Measurements from ENCODE around the gene LRRC37A3. TPM values are rescaled to one million over a fixed set of nuclear protein-coding genes. Genes with fewer than 3 reads are reported as not detected.

LRRC37A3 gene
- total RNA-seq = 2.7 and 3.2 TPM in 2 replicates

DNA sequence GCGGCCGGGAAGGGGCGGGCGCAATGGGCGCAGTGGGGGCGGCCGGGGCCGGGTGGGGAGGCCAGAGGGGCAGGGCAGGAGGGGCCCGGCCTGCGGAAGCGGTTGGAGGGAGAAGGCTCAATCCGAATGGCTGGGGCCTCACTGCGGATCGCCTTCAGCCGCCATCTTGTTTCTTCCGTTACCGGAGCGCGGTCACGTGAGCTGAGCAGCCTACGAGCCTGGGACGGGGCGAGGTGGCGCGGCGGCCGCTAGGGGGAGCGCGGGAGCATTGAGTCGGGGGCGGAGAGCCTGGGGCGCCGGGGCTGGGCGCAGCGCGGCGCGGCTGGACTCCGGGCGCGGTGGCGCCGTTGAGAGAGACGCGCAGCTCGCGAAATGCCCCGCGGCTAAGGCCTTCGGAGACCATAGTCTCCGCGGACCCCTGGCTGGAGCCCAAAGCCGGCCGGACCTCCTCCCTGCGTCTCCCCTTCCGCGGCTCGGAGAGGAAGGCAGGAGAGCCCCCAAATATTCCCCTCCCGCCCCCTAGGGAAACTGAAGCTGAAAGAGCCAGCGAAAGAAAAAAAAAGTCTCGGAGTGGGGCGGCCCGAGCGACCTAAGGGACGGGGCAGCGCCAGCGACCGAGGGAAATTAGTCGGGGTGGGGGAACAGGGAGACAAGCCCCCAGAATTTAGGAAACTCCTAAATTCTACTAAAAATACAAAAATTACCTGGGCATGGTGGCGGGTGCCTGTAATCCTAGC is at the start of gene LRRC37A3:
TSS of gene LRRC37A3 (minus strand) at position 190 of the 737 bp plus-strand sequence. CDS start 22,221 bp downstream, outside the sequence.

Other genes with a start within 250 kb of the LRRC37A3 start
- 36.1 and 44.8 TPM in 2 replicates for gene GNA13, start 137.3 kb upstream of the LRRC37A3 start, total RNA-seq
- 0.81 and 1.2 TPM in 2 replicates for gene RGS9, start 217.9 kb upstream of the LRRC37A3 start, total RNA-seq